GM23338 (cell line): ENCODE results near the gene WWOX. TPM values are rescaled to one million over a fixed set of nuclear protein-coding genes. Genes with fewer than 3 reads are reported as not detected.

Source experiments
- ATAC-seq: fragments of 200-7000 bp; cut with Tn5 transposase; 3 replicates; pipeline ENCODE4 v1.9.1; 2020
- DNase-seq: peaks from one replicate; pipeline ENCODE4 v3.0.0-alpha.2; 2015; ENCODE audit warnings: low spot score
- H2AFZ ChIP-seq: fragments of 200-600 bp; sonication (generic); 2 replicates; pipeline ENCODE4 v1.8.0; 2016; ENCODE audit warnings: antibody characterized with exemption, mild to moderate bottlenecking, moderate library complexity
- H3F3A ChIP-seq: fragments of 200-600 bp; sonication (generic); replicated peaks from 2 replicates; pipeline ENCODE4 v1.8.0; 2017; ENCODE audit warnings: antibody characterized with exemption, mixed run types, low read depth
- H3K27ac ChIP-seq: fragments of 200-600 bp; sonication (generic); 2 replicates; pipeline ENCODE4 v1.6.1; 2016; ENCODE audit warnings: low read depth
- H3K27me3 ChIP-seq: fragments of 200-600 bp; sonication (generic); 2 replicates; pipeline ENCODE4 v1.8.0; 2016; ENCODE audit warnings: mild to moderate bottlenecking, mixed run types, moderate library complexity; ENCODE audit not compliant: insufficient read depth
- H3K36me3 ChIP-seq: fragments of 200-600 bp; sonication (generic); 2 replicates; pipeline ENCODE4 v1.8.0; 2016; ENCODE audit warnings: mild to moderate bottlenecking; ENCODE audit not compliant: insufficient read depth
- H3K4me1 ChIP-seq: fragments of 200-600 bp; sonication (generic); 2 replicates; pipeline ENCODE4 v1.8.0; 2016; ENCODE audit warnings: mild to moderate bottlenecking, moderate library complexity; ENCODE audit not compliant: insufficient read depth
- H3K4me2 ChIP-seq: fragments of 200-600 bp; sonication (generic); 2 replicates; pipeline ENCODE4 v1.7.1; 2017; ENCODE audit warnings: mixed run types
- H3K4me3 ChIP-seq: fragments of 200-600 bp; sonication (generic); 2 replicates; pipeline ENCODE4 v1.6.1; 2016; ENCODE audit warnings: mixed run types
- H3K79me2 ChIP-seq: fragments of 200-600 bp; sonication (generic); replicated peaks from 2 replicates; pipeline ENCODE4 v1.8.0; 2017; ENCODE audit warnings: mild to moderate bottlenecking; ENCODE audit not compliant: insufficient read depth
- H3K9me2 ChIP-seq: fragments of 200-600 bp; sonication (generic); 2 replicates; pipeline ENCODE4 v1.8.0; 2017; ENCODE audit not compliant: insufficient read depth
- H4K20me1 ChIP-seq: fragments of 200-600 bp; sonication (generic); replicated peaks from 2 replicates; pipeline ENCODE4 v1.8.0; 2017; ENCODE audit warnings: mild to moderate bottlenecking; ENCODE audit not compliant: insufficient read depth
- H3K27ac Mint-ChIP-seq: 2 replicates; pipeline ENCODE4 v1.8.0; 2020; ENCODE audit warnings: inconsistent platforms, mild to moderate bottlenecking, moderate library complexity, mixed read lengths
- H3K27me3 Mint-ChIP-seq: 3 replicates; pipeline ENCODE4 v1.8.0; 2022; ENCODE audit warnings: low read depth, mild to moderate bottlenecking, moderate library complexity, mixed read lengths, inconsistent platforms; ENCODE audit not compliant: insufficient read depth, poor library complexity
- H3K36me3 Mint-ChIP-seq: 3 replicates; pipeline ENCODE4 v1.8.0; 2021; ENCODE audit warnings: low read depth, mild to moderate bottlenecking, inconsistent platforms, moderate library complexity, mixed read lengths
- H3K4me1 Mint-ChIP-seq: 3 replicates; pipeline ENCODE4 v1.8.0; 2020; ENCODE audit warnings: mild to moderate bottlenecking, inconsistent platforms, mixed read lengths
- H3K4me3 Mint-ChIP-seq: 3 replicates; pipeline ENCODE4 v1.8.0; 2021; ENCODE audit warnings: moderate library complexity, mild to moderate bottlenecking, inconsistent platforms, mixed read lengths
- H3K9me3 Mint-ChIP-seq: 3 replicates; pipeline ENCODE4 v1.8.0; 2020; ENCODE audit warnings: moderate library complexity, mild to moderate bottlenecking, inconsistent platforms, mixed read lengths
- CREB1 ChIP-seq: fragments of 250-450 bp; sonication (Bioruptor Pico); IDR thresholded peaks from 2 replicates; pipeline ENCODE4 v1.5.0; 2020; ENCODE audit warnings: low read depth, mild to moderate bottlenecking, moderate library complexity
- CTCF ChIP-seq, 2 experiments: fragments of 200-600 bp in 1 of 2; sonication (generic) in 1 of 2; conservative IDR thresholded peaks; 2 replicates each; pipeline versions ENCODE4 v1.5.1 to v1.6.1; 2016 to 2017; ENCODE audit warnings: antibody characterized with exemption in 2 of 2, low read depth in 2 of 2, mild to moderate bottlenecking in 2 of 2, moderate library complexity in 1 of 2
- EZH2 ChIP-seq: fragments of 200-600 bp; sonication (generic); IDR thresholded peaks from one replicate; pipeline ENCODE4 v1.8.0; 2017; ENCODE audit warnings: antibody characterized with exemption, mild to moderate bottlenecking, low read depth; ENCODE audit not compliant: unreplicated experiment
- STAT1 ChIP-seq: IDR thresholded peaks from one replicate; pipeline ENCODE4 v1.6.1; 2016; ENCODE audit warnings: antibody characterized with exemption; ENCODE audit not compliant: unreplicated experiment
- ZNF331 ChIP-seq: fragments of 250-450 bp; sonication (Bioruptor Pico); IDR thresholded peaks from 2 replicates; pipeline ENCODE4 v1.5.0; 2020; ENCODE audit warnings: low read depth, mild to moderate bottlenecking, moderate library complexity
- polyA plus RNA-seq: library from polyadenylated mRNA; unstranded; fragments of >200 nt; fragmentation: Nextera tagmentation; extraction: Ambion mirVana; gene quantifications from 2 replicates; pipeline ENCODE4 v1.2.1, GENCODE V29; 2016
- total RNA-seq: library from RNA; depleted of rRNA; stranded (reverse); fragments of >200 nt; shearing (Covaris generic); gene quantifications from 2 replicates; pipeline ENCODE4 v1.2.3, GENCODE V29; 2014
- TF ChIP-seq, protein P1 (sequence below): fragments of 250-450 bp; sonication (Bioruptor Pico); IDR thresholded peaks from 2 replicates; pipeline ENCODE4 v1.5.0; 2020; ENCODE audit warnings: mild to moderate bottlenecking, moderate library complexity

Gene WWOX
- total and polyA plus RNA-seq, 2 experiments from 2014 or later: 10.0 to 19.3 TPM

DNA sequence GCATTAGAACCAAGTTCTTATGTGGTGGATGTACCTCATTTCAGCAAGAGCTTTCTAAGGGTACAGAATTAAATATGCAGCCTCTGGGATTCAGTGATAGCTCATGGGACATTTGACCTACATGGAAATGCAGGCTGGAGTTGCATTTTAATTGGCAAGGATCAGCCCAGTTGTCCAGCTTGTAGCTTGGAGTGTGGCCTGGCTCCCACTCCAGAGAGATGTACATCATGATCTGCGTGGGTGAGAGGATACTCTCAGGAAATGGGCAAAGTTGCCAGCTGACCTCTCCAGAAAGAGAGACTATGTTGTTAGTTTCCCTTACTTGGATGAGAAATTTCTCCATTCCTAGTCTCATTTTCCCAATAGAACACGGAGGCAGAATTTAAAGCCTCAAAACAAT, 945.7 kb downstream of the WWOX start (continued):
- TF ChIP-seq, protein P1, sequence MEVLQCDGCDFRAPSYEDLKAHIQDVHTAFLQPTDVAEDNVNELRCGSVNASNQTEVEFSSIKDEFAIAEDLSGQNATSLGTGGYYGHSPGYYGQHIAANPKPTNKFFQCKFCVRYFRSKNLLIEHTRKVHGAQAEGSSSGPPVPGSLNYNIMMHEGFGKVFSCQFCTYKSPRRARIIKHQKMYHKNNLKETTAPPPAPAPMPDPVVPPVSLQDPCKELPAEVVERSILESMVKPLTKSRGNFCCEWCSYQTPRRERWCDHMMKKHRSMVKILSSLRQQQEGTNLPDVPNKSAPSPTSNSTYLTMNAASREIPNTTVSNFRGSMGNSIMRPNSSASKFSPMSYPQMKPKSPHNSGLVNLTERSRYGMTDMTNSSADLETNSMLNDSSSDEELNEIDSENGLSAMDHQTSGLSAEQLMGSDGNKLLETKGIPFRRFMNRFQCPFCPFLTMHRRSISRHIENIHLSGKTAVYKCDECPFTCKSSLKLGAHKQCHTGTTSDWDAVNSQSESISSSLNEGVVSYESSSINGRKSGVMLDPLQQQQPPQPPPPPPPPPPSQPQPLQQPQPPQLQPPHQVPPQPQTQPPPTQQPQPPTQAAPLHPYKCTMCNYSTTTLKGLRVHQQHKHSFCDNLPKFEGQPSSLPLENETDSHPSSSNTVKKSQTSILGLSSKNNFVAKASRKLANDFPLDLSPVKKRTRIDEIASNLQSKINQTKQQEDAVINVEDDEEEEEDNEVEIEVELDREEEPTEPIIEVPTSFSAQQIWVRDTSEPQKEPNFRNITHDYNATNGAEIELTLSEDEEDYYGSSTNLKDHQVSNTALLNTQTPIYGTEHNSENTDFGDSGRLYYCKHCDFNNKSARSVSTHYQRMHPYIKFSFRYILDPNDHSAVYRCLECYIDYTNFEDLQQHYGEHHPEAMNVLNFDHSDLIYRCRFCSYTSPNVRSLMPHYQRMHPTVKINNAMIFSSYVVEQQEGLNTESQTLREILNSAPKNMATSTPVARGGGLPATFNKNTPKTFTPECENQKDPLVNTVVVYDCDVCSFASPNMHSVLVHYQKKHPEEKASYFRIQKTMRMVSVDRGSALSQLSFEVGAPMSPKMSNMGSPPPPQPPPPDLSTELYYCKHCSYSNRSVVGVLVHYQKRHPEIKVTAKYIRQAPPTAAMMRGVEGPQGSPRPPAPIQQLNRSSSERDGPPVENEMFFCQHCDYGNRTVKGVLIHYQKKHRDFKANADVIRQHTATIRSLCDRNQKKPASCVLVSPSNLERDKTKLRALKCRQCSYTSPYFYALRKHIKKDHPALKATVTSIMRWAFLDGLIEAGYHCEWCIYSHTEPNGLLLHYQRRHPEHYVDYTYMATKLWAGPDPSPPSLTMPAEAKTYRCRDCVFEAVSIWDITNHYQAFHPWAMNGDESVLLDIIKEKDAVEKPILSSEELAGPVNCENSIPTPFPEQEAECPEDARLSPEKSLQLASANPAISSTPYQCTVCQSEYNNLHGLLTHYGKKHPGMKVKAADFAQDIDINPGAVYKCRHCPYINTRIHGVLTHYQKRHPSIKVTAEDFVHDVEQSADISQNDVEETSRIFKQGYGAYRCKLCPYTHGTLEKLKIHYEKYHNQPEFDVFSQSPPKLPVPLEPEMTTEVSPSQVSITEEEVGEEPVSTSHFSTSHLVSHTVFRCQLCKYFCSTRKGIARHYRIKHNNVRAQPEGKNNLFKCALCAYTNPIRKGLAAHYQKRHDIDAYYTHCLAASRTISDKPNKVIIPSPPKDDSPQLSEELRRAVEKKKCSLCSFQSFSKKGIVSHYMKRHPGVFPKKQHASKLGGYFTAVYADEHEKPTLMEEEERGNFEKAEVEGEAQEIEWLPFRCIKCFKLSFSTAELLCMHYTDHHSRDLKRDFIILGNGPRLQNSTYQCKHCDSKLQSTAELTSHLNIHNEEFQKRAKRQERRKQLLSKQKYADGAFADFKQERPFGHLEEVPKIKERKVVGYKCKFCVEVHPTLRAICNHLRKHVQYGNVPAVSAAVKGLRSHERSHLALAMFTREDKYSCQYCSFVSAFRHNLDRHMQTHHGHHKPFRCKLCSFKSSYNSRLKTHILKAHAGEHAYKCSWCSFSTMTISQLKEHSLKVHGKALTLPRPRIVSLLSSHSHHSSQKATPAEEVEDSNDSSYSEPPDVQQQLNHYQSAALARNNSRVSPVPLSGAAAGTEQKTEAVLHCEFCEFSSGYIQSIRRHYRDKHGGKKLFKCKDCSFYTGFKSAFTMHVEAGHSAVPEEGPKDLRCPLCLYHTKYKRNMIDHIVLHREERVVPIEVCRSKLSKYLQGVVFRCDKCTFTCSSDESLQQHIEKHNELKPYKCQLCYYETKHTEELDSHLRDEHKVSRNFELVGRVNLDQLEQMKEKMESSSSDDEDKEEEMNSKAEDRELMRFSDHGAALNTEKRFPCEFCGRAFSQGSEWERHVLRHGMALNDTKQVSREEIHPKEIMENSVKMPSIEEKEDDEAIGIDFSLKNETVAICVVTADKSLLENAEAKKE (CRISPR knock-in tag): no peak
- no peak for TF ChIP-seq ZNF331 (CRISPR knock-in tag)

DNA sequence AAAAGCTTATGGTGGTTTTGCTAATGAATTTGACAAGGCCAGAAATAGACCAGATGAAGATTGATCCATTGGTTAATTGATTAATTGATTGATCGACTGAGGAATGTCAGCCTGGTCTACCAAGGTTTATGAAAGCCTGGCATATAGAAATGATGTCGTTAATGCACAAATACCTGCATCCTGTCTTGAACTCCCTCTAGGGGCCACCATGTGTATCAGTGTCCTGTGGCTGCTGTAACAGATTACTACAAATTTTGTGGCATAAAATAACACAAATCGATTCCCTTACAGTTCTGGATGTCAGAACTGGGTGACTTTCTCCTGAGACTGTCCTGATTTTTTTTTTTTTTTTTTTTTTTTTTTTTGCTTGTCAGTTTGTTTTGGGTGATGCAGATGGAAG, 947.9 kb downstream of the WWOX start:
- Mint-ChIP-seq H3K4me3 (no peak overlapping the region), H3K36me3 (peaks cover 7% of the 10 kb centered on the region; the same call in 2 of the 3 replicates), H3K27ac (no peak overlapping the region), H3K9me3 (peaks cover 7% of the 10 kb centered on the region; the same call in 2 of the 3 replicates), H3K27me3 (peaks cover 6% of the 10 kb centered on the region), H3K4me1 (peaks cover 38% of the 10 kb centered on the region)
- H4K20me1 ChIP-seq: no peaks in the 10 kb centered on the region
- H3K36me3 ChIP-seq: no peaks in the 10 kb centered on the region
- peak; percentile 50 for DNase-seq
- H3K4me3 ChIP-seq: no peak overlapping the region
- H3F3A ChIP-seq: no peaks in the 10 kb centered on the region
- H2AFZ ChIP-seq: no peak overlapping the region
- peak; percentile 49; the same call in 2 of the 3 replicates for ATAC-seq
- H3K9me2 ChIP-seq: no peaks in the 10 kb centered on the region
- 0 out of 2 replicates have a peak, but pooled peaks cover 9% of the 10 kb centered on the region for H3K4me1 ChIP-seq
- no peak overlapping the region for H3K27ac ChIP-seq
- no peak overlapping the region for H3K4me2 ChIP-seq
- no peaks in the 10 kb centered on the region for H3K27me3 ChIP-seq
- H3K79me2 ChIP-seq: no peaks in the 10 kb centered on the region
- TF ChIP-seq STAT1: no peak
- peak; percentile 60 to 79 for TF ChIP-seq CTCF (conservative IDR thresholded peaks at IDR 0.05; ENCODE audit: low read depth in 2 of 2)
- no peak for TF ChIP-seq EZH2
- no peak for TF ChIP-seq CREB1 (CRISPR knock-in tag)
- TF ChIP-seq, protein P1 (CRISPR knock-in tag): no peak
